GM21737 (cell line): ENCODE measurements around the gene PRAMEF33.
"Not testable (repeated sequence)": the region's sequence is repeated elsewhere in the genome, so short reads cannot be mapped to it uniquely, and the experiment has no call there.

Experiments
- ATAC-seq: cut with Tn5 transposase; IDR thresholded peaks from one replicate; pipeline ENCODE4 v1.9.1; 2021; ENCODE audit warnings: mild to moderate bottlenecking, moderate library complexity; ENCODE audit not compliant: unreplicated experiment

The PRAMEF33 gene

DNA sequence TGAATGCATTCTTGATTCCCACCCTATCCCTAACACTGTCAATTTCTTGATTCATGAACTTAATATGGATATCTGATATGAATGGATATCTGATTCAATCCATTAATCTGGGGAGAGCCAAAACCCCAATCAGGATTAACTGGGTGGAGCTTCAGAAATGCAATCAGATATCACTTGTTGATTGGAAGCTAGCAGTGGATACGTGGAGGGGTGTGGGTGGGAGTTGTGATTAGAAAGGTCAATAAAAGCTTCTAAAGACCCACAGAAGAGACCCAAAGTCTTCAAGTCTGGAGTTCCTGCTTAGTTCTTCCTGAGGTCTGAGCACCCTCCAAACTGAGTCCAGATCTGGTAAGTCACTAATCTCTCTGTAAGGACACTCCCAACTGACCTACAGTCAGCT lies at the start of gene PRAMEF33:
PRAMEF33 (plus strand) TSS at position 301 of the 400 bp plus-strand sequence. CDS start 2,416 bp downstream, outside the sequence.
- ATAC-seq, result not testable (repeated sequence)

- not testable (repeated sequence) for ATAC-seq
These were observed 49.4 kb upstream of the PRAMEF33 start, which contains the start of gene PRAMEF5 for GRCh38 chr1:13253898-13254297. PRAMEF5 (plus strand) TSS chr1:13254198; CDS start chr1:13259269, 5,071 bp downstream.

- ATAC-seq, result not testable (repeated sequence)
These were observed 38.2 kb upstream of the PRAMEF33 start for GRCh38 chr1:13265124-13265523.

DNA sequence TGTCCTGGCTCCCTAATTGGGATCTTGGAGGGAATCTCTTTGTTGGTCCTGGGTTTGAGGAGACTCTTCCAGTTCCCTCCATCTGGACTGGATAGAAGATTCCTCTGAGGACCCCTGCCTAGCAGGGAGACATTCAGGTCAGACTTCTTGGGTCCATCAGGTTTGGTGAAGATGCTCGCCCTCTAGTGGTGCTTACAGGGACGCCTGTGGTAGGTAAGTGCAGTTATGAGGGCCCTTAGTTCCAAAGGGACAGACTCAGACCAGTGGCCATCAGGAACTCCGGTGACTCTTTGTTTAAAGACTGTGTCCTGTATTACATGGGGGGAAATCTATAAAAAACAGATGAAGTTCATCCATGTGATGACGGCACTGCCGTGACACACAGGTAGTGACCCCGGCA lies 26.3 kb upstream of the PRAMEF33 start:
- not testable (repeated sequence) for ATAC-seq

DNA sequence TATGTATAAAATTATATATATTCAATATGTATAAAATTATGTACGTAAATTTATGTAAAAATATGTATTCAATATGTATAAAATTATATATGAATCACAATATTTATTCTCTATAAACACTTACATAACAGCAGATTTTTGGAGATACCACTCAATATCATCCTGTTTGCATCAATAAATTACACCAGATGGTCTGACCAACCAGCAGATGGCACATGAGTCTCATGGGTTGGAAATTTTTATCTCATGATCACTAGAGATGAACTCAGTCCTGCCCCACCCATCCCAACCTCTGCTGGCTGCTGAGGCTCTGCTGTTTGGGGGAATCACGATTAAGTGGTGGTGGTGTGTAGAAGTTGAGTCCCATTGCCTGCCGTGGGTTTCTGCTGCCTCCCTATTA lies 23.7 kb upstream of the PRAMEF33 start:
- not testable (repeated sequence) for ATAC-seq

DNA sequence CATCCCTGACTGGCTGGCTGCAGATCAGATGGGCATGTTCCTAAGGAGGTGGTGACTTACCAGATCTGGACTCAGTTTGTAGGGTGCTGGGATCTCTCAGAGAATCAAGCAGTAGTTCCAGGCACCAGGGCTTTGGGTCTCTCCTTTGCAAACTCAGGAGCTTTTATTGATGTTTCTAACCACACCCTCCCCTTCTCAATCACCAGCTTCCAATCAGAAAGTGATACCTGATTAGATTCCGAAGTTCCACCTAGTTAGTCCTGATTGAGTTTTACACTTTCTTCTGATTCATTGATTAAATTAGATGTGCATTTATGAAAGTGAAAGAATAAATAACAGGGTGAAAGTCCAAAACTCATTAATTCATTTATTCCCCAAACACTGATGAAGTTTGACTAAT lies 18.3 kb upstream of the PRAMEF33 start, which contains the start of gene PRAMEF8:
PRAMEF8 (minus strand) TSS at position 101 of the 400 bp plus-strand sequence. CDS start 1,046 bp downstream, outside the sequence.
- not testable (repeated sequence) for ATAC-seq

DNA sequence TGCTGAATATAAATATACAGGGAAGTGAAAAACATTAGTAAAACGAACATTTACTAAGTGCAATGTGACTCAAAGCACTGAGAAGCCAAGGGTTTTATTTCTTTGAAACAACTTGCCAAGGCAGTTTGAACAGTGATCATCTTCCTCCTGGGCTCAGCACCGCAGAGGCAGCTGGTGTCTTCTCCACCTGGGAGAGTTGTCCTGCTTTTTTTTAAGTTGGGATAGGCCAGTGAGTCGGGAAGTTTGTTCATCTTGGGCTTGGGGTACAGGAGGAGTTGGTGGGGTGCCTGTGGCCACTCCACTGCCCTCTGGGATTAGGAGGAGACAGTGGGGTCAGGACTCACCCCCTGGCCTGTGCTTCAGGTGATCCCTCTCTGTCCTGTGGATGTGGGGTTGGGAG lies 14.3 kb upstream of the PRAMEF33 start:
- ATAC-seq, result not testable (repeated sequence)

GRCh38 chr1:13297216-13297931 lies 6.0 kb upstream of the PRAMEF33 start:
- ATAC-seq, result not testable (repeated sequence)

DNA sequence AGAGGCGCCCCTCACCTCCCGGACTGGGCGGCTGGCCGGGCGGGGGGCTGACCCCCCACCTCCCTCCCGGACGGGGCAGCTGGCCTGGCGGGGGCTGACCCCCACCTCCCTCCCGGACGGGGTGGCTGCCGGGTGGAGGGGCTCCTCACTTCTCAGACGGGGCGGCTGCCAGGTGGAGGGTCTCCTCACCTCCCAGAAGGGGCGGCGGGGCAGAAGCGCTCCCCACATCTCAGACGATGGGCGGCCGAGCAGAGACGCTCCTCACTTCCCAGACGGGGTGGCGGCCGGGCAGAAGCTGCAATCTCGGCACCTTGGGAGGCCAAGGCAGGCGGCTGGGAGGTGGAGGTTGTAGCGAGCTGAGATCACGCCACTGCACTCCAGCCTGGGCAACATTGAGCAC lies 4.6 kb upstream of the PRAMEF33 start:
- not testable (repeated sequence) for ATAC-seq

DNA sequence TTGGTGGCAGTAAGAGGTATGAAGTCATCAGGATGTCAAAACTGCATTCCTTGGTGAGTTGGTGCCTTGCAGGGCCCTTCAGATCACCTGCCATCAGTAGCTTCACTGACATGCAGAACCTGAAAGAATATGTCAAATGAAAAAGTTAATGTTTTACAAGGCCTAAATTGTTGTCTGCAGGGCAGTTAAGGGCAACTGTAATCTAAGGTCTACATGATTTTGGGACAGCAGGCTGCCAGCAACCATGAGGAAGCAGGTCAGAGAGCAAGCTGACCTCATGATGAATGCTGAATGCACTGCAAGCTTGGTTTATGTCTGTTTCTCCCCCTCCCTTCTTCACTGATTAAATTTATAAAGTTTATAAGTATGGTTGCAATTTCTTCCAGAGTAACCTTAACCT lies 1.1 kb upstream of the PRAMEF33 start:
- ATAC-seq, result not testable (repeated sequence)

DNA sequence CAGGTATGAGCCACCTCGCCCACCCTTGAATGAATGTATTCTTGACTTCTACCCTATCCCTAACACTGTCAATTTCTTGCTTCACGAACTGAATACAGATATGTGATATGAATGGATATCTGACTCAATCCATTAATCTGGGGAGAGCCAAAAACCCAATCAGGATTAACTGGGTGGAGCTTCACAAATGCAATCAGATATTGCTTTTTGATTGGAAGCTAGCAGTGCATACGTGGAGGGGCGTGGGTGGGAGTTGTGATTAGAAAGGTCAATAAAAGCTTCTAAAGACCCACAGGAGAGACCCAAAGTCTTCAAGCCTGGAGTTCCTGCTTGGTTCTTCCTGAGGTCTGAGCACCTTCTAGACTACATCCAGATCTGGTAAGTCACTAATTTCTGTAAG lies 11.9 kb downstream of the PRAMEF33 start, which contains the start of gene PRAMEF15:
PRAMEF15 (plus strand) TSS at position 301 of the 400 bp plus-strand sequence. CDS start 2,827 bp downstream, outside the sequence.
- ATAC-seq, result not testable (repeated sequence)

- not testable (repeated sequence) for ATAC-seq
These were observed 39.2 kb downstream of the PRAMEF33 start for GRCh38 chr1:13342496-13342895.

GRCh38 chr1:13347034-13347433 lies 43.7 kb downstream of the PRAMEF33 start, which contains the start of gene PRAMEF14:
PRAMEF14 (minus strand) TSS chr1:13347134; CDS start chr1:13345314, 1,820 bp downstream.
- ATAC-seq, result not testable (repeated sequence)

DNA sequence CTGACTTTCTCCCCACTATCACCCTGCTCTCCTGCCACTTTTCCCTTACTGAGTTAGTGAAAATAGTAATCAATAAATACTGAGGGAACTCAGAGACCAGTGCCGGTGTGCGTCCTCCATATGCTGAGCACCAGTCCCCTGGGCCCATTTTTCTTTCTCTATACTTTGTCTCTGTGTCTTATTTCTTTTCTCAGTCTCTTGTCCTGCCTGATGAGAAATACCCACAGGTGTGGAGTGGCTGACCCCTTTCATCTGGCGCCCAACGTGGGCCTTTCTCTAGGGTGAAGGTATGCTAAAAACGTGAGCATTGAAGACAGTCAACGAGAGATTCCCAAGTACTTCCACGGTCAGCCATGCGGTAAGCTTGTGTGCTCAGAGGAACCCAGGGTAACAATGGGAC lies 50.1 kb downstream of the PRAMEF33 start:
- not testable (repeated sequence) for ATAC-seq

DNA sequence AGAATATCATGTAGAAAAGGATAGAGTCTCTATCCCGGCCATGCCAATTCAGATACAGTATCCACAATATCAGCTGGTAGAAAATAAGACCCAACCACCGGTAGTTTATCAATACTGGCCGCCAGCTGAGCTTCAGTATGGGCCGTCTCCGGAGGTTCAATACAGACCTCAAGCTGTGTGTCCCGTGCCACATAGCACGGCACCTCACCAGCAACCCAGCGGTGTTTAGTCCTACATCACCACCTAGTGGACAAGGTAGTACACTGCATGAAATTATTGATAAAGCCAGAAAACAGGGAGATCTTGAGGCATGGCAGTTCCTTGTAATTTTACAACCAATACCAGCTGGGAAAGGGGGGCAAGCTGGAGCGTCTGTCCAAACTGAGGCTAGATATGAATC lies 51.1 kb downstream of the PRAMEF33 start:
- ATAC-seq, result not testable (repeated sequence)

GRCh38 chr1:13356774-13357173 lies 53.4 kb downstream of the PRAMEF33 start:
- ATAC-seq, result not testable (repeated sequence)
